ENCODE results near the gene CCDC167.

The CCDC167 gene

DNA sequence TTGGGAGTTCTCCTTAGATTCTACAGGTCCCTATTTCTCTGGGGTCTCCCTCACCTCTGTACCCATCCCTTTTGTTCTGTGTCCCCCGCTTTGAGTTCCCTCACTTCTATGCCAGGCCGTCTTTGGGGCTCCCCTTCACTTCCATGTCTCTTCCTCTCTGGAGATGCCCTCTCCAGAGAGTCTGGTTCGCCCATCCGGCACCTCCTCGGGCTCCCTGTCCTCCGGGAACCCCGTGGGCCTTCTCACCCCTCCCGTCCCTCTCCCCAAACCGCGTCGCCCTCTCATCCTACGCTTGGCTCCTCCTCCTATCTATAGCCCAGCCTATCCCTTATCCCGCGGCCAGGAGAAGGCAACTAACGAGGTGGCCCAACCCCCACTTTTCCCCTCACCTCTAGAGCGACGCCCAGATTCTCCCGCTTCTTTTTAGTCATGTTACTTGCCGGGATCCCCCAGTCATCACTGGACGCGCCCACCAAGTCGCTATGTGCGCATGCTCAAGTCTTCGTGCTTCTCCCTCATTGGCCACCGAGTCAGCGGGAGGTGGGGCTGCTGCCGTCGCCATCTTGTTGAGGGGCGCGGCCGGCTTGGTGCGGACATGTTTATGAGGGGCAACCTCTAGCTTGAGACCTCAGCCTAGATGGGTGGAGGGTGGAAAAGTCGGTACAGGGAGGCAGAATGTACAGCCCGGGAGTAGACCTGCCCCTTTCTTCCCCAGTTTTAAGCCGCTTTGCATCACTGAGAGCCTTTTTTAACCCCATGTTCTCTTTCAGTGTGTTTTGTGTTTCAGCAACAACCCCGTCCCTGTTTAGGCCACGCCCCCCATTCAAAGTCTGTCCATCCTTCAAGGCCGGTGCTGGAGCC lies at the start of gene CCDC167:
Gene CCDC167, minus strand, starts transcription at position 461 of the 861 bp plus-strand sequence. Its CDS starts 30 bp downstream, at position 431.
- peak; percentile 97 for DNase-seq
- in situ Hi-C loops (cut with HindIII; ENCODE audit: low pct_ligation_motif_present, low pct_unique_long_range_greater_than_20kb, low sequenced_read_pairs) = no loop called here

DNA sequence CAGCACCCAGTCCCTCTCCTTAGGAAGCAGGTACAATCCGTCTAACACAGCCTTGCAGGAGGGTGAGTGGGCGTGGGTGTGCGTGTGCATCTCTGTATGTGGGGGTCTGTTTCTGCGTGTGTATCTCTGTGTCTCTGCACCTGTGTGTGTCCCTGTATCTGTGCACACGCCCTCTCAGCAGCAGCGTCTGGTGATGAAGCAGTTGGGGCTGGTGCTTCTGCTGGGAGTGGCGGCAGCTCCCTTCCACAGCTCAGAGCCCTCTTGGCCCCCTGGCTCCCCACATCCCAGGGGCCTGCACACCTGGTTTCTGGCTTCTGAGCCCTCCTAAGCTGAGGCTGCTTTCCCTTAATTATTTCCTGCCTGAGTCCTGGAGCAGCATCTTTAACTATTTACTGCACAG lies 49.5 kb upstream of the CCDC167 start:
- in situ Hi-C loops (cut with HindIII; ENCODE audit: low pct_ligation_motif_present, low pct_unique_long_range_greater_than_20kb, low sequenced_read_pairs) = no loop called here
- no peak for DNase-seq

DNA sequence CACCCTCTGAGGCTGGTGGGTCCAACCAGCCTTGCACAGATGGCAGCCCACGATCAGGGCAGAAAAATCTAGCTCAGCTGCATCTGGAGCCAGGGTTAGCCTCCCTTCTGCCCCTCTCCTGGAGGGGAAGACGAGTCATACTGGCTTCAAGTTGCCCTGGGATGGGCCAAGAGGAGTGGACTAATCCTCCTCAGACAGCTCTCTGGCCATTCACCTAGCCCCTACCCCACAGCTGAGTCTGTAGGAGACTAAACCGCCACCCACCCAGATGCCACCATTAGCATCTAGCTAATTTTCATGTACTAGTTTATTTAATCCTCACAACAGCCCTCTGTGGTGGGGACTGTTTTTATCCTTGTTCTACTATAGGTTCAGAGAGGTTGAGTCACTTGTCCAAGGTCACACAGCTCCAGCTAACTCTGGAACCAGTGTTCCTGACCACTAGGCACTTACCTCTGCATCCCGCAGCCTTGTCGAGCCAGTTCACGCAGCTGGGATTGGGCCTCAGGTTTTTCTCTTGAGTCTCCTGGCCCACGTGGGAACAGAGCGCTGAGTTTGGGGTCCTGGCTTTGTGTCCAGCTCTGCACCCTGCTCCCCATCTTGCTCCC lies 48.5 kb upstream of the CCDC167 start:
- in situ Hi-C loops (cut with HindIII; ENCODE audit: low pct_ligation_motif_present, low pct_unique_long_range_greater_than_20kb, low sequenced_read_pairs) = no loop called here
- no peak for DNase-seq

DNA sequence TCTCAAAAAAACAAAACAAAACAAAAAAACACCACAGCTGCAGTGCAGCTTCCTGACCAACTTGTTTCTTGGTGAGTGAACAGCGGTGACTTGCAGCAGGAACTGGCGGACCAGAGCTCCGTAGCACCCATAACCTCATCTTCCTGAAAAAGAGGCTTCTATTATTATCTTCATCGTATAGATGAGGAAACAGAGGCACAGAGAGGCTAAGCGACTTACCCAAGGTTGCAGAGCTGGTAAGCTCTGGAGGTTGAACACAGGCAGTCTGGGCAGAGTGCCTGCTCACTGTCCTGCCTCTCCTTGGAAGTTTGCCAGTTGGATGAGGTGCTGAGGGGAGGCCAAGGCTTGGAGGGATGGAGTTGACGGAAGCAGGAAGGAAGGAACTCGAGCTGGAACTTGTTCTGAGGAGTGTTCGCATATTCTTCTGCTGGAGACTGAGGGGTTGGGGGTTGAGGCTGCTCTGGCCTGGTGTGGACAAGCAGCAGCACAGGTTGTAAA lies 47.9 kb upstream of the CCDC167 start:
- in situ Hi-C loops (cut with HindIII; ENCODE audit: low pct_ligation_motif_present, low pct_unique_long_range_greater_than_20kb, low sequenced_read_pairs) = no loop called here
- peak; percentile 85 for DNase-seq

DNA sequence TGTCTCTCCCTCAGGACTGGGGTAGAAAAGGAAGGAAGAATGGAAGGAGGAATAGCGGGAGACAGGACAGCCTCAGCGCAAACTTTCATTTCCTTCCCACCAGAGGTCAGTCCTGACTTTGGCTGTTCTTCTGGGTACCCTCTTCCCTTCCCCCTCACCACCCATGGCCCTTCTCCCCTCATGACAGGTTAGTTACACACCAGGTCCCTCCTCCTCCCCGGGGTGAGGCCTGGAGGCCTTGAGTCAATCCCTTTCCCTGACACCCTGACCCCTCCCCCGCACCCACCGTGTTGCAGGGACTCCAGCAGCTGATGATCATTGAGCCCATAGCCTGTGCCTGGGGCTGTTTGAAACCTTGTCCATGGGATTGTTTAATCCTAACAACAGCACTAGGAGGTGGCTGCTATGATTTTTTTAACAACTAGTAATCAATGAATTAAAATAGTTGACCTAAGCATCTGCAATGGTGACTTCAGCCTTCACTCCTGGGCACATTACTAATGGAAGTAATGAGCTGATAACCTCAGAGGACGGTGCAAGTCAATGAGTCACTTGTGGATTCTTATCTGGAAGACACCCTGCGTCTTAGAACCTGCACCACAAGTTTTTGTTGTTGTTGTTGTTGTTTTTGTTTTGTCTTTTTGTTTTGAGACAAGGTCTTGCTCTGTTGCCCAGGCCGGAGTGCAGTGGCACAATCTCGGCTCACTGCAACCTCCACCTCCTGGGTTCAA lies 46.6 kb upstream of the CCDC167 start:
- in situ Hi-C loops (cut with HindIII; ENCODE audit: low pct_ligation_motif_present, low pct_unique_long_range_greater_than_20kb, low sequenced_read_pairs) = no loop called here

DNA sequence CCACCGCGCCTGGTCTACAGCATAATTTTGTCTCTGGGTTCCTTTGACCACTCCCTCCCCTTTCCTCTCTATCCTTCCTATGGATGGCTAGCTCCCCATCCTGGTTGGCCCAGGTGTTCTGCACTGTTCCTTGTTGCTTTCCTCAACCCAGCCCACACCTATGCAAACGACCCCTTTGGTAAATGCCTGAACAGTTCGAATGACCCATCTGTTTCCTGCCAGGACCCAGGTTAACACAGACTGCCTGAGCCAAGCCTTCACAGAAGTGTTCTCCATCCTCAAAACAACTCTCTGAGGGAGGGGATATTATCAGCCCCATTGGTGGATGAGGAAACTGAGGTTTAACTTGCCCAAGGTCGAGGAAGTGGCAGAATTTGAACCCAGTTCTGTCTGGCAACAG lies 44.8 kb upstream of the CCDC167 start:
- in situ Hi-C loops (cut with HindIII; ENCODE audit: low pct_ligation_motif_present, low pct_unique_long_range_greater_than_20kb, low sequenced_read_pairs) = no loop called here
- no peak for DNase-seq

More for the DNA sequence above, 46.6 kb upstream of the CCDC167 start:
- DNase-seq = no peak

DNA sequence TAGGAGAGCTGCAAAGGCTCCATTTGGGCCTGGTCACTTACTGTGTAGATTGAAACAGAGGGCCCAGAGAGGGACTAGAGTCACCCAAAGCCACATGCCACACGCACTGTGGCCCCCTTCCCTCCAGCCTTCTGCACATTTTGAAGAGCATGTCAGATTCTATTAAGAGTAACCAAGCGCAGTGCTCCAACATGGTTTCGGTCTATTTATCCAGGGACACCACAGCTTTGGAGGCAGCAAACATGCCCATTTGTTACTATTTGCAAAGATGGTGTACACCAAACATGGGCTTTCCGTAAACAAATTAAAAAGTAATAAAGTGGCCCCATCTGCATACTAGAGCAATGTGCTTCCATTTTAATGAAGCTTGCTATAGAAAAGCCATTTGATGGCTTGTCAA lies 43.7 kb upstream of the CCDC167 start:
- in situ Hi-C loops (cut with HindIII; ENCODE audit: low pct_ligation_motif_present, low pct_unique_long_range_greater_than_20kb, low sequenced_read_pairs) = no loop called here
- DNase-seq = no peak

DNA sequence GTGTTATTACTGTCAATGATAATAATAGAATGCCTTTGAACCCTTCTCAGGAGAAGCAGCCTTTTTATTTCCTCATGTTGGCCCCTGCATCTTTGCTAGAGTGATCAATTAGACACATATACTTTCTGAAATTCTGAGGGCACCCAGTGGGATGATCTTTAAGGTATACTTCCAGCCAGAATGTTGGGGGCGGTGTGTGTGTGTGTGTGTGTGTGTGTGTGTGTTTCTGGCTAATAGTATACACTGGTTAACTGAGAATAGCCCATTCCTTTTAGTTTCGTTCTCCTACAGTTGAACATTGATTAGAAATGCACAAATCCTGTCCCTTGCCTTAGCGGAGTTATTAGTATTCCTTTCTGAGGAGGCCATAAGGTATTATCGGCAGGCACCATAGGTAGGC lies 41.7 kb upstream of the CCDC167 start:
- in situ Hi-C loops (cut with HindIII; ENCODE audit: low pct_ligation_motif_present, low pct_unique_long_range_greater_than_20kb, low sequenced_read_pairs) = no loop called here
- DNase-seq = no peak

DNA sequence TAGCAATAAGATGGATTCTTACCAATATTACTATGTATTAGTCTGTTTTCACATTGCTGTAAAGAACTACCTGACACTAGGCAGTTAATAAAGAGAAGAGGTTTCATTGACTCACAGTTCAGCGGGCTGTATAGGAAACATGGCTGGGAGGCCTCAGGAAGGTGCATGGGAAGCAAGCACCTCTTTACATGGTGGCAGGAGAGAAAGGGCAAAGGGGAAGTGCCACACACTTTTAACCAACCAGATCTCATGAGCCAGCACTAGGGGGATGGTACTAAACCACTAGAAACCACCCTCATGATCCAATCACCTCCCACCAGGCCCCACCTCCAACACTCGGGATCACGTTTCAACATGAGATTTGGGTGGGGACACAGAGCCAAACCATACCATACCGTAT lies 40.7 kb upstream of the CCDC167 start:
- in situ Hi-C loops (cut with HindIII; ENCODE audit: low pct_ligation_motif_present, low pct_unique_long_range_greater_than_20kb, low sequenced_read_pairs) = no loop called here
- DNase-seq = no peak

DNA sequence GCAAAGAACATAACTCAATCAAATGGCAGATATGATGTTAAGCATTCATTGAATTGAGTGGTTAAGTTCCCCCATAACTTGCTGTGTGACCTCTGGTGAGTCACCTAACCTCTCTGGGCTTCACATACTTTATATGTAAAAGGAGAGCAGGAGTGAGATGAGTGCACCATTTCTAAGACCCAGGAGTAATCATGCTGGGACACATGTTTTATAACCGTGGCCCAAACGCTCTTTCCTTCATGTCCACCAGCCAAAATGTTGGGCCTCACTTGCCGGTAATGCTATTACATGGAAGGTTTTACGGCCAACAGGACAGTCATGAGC lies 40.3 kb upstream of the CCDC167 start:
- in situ Hi-C loops (cut with HindIII; ENCODE audit: low pct_ligation_motif_present, low pct_unique_long_range_greater_than_20kb, low sequenced_read_pairs) = no loop called here
- DNase-seq = no peak

DNA sequence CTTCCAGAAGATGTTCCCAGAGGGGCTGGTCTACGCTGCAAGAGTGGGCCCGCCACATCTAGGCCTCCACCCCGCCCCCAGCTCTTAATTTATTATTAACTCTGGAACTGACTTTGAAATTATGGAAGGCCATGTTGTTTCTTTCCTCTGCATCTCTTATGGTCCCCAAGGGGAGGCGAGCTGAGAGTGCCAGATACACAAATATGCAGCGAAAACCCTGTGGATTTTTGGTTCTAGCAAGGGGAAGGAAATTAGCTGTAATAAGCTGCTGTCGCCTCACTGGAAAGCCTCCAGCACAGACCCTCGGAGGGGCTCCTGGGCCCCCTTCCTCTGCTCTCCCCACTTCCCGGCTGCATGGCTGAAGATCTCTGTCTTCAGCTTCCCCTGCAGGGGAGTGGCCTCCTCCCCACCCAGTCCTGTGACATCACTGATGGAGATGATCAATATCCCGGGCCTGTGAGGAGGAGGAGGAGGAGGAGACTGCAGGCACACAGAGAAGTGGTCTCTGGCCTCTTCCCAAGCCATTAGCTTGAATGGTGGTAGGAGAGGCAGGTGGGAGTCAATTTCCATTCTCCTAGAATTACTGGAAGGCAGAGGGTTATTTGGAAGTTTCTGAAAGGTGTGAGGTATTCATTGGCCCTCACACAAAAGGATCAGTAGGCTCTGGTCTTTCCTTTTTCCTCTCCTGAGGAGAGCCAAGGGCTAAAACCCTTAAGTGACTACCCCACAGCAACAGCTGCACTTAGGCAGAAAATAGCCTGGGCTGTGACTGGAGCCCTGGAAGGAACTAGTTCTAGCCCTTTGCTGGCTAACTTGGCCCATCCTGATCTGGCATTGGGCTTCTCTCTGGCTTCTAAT lies 39.7 kb upstream of the CCDC167 start:
- in situ Hi-C loops (cut with HindIII; ENCODE audit: low pct_ligation_motif_present, low pct_unique_long_range_greater_than_20kb, low sequenced_read_pairs) = no loop called here
- DNase-seq = no peak

DNA sequence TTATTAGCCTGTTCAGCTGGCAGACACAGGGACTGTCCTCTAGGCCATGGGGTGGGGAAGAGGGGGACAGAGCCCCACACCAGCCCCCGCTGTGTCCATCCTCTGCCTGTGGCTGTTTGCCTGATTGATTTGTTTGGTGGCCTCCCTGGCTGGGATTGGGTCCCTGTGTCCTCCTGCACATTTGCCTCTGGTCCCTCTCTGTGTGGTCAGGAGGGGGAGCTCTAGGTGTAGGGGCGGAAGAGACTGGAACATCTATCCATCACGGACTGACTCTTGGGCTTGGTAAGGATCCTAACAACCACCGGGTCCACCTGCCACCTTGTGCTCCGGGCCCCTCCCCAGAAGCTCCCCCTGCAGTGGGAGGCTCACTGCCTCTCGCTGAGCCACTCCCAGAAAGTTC lies 38.4 kb upstream of the CCDC167 start:
- in situ Hi-C loops (cut with HindIII; ENCODE audit: low pct_ligation_motif_present, low pct_unique_long_range_greater_than_20kb, low sequenced_read_pairs) = no loop called here
- peak; percentile 50 for DNase-seq

DNA sequence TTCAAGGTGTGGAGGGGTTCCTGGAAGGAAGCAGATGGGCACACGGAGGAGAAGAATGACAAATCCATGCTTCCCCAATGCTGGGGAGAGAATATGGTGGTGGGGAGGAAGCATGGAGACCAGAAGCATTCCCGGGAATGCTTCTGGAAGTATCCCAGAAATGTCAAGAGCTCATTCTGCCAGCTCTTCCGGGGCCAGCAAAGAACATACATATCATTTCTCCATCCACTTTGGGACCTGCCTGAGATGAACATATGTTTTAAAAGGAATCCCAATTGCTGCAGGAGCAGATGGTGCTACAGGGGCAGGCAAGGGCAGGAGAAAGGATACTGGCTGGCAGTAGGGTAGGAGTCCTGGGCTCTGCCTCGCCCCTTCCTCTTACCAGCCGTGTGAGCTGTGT lies 37.9 kb upstream of the CCDC167 start:
- in situ Hi-C loops (cut with HindIII; ENCODE audit: low pct_ligation_motif_present, low pct_unique_long_range_greater_than_20kb, low sequenced_read_pairs) = no loop called here
- DNase-seq = no peak

DNA sequence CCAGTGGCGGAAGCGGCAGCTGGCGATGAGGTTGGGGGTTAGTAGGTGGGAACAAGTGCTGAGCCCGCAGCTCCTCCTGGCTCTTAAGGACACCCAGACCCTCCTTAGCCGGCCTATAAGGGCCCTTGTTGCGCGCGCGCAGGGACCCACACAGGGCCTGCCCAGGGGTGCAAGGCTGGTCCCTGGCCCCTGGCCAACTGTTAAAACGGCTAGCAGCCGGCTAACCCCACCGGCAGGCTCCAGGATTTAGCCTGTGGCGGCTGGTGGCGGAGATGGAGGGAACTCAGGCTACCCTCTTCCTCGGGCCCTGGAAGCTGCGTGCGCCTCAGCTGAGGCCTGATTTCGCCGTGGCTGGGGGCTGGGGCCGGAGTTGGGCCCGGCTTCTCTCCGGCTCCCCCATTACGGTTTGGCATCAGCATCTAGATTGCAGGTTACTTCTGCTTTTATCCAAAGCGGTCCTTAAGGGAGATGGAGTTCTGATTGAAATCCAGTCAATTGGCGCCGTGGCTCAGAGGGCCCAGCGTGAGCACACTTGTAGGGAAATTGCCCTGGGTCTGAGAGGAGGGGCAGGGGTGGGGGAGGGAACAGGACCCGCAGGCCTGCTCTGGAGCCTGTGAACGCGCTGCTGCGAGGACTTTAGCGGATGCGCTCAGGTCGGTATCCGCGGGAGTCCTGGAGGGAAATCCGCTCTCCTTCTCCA lies 36.9 kb upstream of the CCDC167 start:
- no peak for DNase-seq
- in situ Hi-C loops (cut with HindIII; ENCODE audit: low pct_ligation_motif_present, low pct_unique_long_range_greater_than_20kb, low sequenced_read_pairs) = no loop called here

DNA sequence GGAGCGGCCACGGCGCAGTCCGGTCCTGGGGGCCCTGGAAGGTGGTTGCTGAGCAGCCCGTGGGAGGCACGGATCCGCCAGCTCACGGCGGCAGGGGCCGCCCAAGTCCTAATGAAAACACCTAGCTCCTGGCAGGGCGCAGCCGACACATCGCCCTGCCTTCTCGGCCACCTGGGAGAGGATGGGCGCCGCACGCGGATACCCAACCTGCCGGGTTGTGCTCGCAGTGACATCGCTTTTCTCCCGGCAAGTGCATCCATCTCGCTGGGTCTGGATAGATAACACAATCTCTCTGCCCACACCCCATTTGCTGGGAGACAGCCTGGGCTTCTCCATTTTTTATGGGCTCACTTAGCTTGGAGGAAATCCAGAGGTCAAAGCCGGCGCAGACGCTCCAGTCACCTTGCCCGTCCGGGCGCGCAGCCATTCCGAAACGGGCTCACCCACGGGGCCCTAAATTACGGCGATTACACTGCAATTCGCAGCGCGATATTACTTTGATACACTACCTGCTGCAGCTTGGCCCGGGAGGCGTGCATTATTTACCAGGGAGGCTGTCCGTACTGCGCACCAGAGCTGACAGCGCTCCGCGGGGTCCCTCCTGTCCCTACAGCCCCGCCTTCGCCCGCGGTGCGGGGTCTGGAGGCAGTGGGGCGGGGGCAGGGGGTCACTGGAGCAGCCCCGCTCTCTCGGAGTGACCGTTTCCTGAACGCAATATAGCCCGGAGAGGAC lies 36.2 kb upstream of the CCDC167 start:
- in situ Hi-C loops (cut with HindIII; ENCODE audit: low pct_ligation_motif_present, low pct_unique_long_range_greater_than_20kb, low sequenced_read_pairs) = no loop called here
- DNase-seq = peak; percentile 32

DNA sequence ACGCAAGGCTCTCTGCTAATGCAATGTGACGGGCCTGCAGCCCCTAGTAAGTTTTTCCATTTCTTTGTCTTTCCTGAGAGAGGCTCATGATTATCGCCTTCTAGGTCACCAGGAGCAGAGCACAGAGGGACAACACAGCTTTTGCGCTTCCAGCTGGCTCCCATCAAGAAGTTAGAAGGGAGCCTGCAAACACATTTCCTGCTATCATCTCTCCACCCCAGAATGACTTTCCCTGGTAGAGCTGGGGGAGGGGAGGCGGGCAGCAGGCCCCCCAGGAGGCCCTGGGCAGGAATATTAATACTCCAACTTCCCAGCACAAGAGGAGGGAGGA lies 35.7 kb upstream of the CCDC167 start:
- in situ Hi-C loops (cut with HindIII; ENCODE audit: low pct_ligation_motif_present, low pct_unique_long_range_greater_than_20kb, low sequenced_read_pairs) = no loop called here
- no peak for DNase-seq

DNA sequence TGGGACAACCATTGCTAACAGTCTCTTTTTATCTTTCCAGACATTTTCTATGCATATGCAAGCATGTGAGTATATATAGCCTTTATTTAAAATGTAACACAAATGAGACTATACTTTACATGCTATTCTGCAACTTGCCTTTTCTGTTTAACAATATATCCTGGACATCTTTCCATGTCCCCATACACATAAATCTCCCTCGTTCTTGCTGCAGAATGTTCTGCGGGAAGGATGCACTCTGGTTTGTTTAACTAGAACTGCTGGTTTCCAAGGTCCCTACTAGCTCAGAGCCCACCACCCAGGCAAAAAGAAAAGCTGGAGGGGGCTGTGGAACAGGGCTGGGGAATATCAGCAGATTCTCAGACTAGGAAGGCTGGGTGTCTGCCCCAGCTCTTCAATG lies 35.2 kb upstream of the CCDC167 start:
- no peak for DNase-seq
- in situ Hi-C loops (cut with HindIII; ENCODE audit: low pct_ligation_motif_present, low pct_unique_long_range_greater_than_20kb, low sequenced_read_pairs) = no loop called here

DNA sequence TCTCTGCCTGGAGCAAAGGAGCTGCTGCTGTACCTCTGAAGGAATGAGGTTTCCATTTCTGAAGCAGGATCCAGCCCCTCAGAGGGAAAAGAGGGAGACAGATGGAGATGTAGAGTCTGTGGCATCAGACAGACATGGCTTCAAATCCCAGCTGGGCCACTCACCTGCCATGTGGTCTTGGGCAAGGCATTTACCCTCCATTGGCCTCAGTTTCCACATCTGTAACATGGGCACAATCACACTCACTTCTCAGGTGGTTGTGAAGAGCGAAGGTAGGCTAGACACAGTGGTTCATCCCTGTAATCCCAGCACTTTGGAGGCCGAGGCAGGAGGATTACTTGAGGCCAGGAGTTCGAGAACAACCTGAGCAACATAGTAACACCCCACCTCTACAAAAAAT lies 32.4 kb upstream of the CCDC167 start:
- in situ Hi-C loops (cut with HindIII; ENCODE audit: low pct_ligation_motif_present, low pct_unique_long_range_greater_than_20kb, low sequenced_read_pairs) = no loop called here
- DNase-seq = no peak
